GM19238 (cell line): ENCODE measurements around the gene RPA1.

Experiments used
- DNase-seq: peaks from one replicate; pipeline ENCODE4 v3.0.0; 2011; ENCODE audit warnings: low spot score; ENCODE audit not compliant: insufficient read length

Gene RPA1

GRCh38 chr17:1941272-1942065 lies 111.7 kb downstream of the RPA1 start:
- DNase-seq, result no peak

- no peak for DNase-seq
Measured at GRCh38 chr17:1942066-1942365, 112.2 kb downstream of the RPA1 start.

- DNase-seq, result no peak
Measured at GRCh38 chr17:1942666-1943435, 113.0 kb downstream of the RPA1 start.

- no peak for DNase-seq
Measured at GRCh38 chr17:1943436-1943831, 113.6 kb downstream of the RPA1 start.

GRCh38 chr17:1945621-1946020 lies 115.8 kb downstream of the RPA1 start:
- DNase-seq, result no peak

- DNase-seq, result no peak
Measured at GRCh38 chr17:1946021-1946932, 116.5 kb downstream of the RPA1 start.

GRCh38 chr17:1947229-1947742 lies 117.5 kb downstream of the RPA1 start:
- DNase-seq, result no peak

GRCh38 chr17:1947743-1948516 lies 118.1 kb downstream of the RPA1 start:
- no peak for DNase-seq

- DNase-seq, result no peak
Measured at GRCh38 chr17:1948517-1948825, 118.7 kb downstream of the RPA1 start.
